ENCODE results near the gene SOAT2.
"Not testable (repeated sequence)": the region's sequence is repeated elsewhere in the genome, so short reads cannot be mapped to it uniquely, and the experiment has no call there.

Gene SOAT2

DNA sequence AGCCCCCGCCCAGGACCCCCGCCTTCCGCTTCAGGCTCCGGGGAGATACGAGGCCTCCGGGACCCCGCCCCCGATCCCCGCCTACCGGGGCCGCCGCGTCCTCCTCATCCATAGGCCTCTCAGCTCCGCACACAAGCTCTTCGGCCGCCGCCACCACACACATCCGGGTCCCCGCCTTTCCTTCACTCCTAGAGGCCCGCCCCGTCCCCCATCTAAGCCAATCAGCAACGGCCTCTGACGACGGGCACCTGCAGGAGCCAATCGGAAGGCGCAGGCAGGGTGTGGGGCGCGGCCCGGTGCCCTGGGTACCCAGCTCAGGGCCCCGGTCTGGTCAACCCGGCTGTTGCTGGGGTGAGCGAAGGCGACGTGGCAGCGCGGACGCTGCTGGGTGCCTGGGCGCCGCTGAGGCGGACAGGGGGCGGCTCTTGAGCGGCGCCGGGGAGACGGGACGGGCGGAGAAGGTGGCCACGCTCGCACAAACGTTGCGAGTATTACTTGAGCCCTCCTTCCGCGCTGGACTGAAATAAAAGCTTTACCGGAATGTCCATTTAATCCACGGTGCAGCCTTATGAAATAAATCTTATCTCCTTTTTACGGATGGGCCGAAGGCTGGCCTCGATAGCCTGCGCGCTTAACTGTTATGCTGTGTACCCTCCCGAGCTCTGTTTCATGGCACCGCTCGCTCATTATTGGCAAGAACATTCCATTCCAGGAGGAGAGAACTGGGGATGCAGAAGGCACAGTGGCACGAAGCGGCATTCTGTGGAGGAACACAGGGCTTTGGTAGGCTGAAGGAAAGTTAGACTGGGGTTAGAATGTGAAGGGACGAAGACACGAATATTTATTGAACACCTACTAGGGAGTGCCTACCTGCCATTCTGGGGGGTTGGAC lies 23.8 kb upstream of the SOAT2 start, which contains the start of gene SPRYD3:
Gene SPRYD3 (minus strand): TSS at position 165 of the 892 bp plus-strand sequence. CDS start 57 bp downstream, at position 108.
- peak; percentile 98 for DNase-seq (ENCODE audit: low read depth, low spot score)

DNA sequence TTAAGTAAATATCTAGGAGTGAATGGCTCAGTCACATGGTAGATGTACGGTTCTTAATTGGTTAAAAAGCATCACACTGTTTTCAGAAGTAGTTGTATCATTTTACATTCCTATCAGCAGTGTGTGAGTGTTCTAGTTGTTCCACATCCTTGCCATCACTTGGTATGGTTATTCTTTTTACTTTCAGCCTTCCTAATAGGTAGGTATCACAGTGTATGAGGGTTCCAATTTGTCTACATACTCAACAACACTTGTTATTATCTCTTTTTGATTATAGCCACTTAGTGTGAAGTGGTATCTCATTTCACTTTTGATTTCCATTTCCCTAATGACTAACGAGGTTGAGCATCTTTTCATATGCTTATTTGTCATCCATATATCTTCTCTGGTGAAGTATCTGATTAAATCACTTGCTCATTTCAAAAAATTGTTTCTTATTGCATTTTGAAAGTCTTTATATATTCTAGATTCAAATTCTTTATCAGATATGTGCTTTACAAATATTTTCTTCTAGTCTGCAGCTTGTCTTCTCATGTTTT lies 20.6 kb upstream of the SOAT2 start:
- DNase-seq (ENCODE audit: low read depth, low spot score) = no peak

DNA sequence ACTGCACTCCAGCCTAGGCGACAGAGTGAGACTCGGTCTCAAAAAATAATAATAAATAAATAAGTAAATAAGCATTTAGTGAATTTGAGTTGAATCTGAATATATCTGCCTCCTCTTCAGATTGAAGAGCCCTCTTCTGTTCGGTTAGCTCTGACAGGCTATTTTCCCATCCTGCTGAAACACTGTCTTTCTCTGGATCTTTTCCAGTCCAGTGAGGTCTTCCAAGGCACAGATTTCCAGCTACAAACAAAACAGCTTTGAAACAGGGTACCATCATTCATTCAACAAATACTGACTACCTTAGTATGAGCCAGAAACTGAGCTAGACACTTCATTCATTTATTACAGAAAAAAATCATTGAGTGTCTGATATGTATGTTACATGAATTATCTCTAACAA lies 16.9 kb upstream of the SOAT2 start:
- DNase-seq (ENCODE audit: low read depth, low spot score) = no peak

DNA sequence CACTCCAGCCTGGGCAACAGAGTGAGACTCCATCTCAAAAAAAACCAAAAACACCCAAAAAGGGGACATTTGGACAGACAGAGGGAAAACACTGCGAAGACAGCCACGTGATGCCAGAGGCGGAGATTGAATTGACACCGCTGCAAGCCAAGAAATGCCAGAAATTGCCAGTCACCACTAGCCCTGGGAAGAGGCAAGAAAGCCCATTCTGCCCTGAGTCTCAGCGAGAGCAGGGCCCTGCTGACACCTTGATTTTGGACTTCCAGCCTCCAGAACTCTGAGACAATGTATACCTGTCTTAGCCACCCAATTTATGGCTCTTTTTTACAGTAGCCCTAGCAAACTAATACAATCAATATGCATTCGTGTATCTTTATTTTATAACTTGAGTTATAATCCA lies 13.2 kb upstream of the SOAT2 start:
- DNase-seq (ENCODE audit: low read depth, low spot score) = no peak

DNA sequence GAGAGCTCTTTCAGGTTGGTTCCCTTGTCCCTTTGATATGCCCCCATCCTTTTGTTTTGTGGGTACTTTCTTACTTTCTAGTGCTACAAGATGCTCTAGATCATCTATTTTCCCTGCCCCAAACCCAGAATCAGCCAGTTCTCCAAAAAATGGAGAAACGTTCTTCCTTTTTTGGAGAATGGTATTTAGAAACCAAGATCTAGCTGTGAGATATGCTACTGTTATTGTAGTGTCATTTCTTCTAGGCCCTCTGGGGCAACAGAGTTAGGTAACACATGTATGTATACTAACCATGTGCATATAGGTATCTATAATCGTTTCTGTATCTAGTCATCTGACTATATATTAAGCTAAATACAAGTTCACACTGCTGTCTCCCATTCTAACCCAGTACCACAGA lies 12.7 kb upstream of the SOAT2 start:
- no peak for DNase-seq (ENCODE audit: low read depth, low spot score)

DNA sequence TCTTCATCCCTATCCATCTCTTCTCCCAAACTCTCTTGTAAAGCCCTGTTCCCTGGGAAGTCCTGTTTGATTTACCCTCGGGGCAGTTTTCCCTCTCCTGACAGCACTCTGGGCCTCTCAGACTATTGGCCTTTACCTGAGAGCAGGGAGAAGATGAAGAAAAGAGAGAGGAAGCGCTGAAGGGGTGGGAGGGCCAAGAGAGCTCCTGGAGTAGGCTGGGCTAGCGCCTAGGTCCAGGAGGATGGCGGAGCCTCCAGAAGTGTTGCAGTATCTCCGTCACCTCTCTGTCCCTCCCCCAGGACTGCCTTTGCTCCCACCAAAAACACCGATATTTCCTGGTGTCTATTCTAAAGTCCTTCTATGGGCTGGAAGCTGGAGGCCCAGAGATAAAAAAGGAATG lies 11.5 kb upstream of the SOAT2 start:
- DNase-seq (ENCODE audit: low read depth, low spot score) = peak; percentile 40

DNA sequence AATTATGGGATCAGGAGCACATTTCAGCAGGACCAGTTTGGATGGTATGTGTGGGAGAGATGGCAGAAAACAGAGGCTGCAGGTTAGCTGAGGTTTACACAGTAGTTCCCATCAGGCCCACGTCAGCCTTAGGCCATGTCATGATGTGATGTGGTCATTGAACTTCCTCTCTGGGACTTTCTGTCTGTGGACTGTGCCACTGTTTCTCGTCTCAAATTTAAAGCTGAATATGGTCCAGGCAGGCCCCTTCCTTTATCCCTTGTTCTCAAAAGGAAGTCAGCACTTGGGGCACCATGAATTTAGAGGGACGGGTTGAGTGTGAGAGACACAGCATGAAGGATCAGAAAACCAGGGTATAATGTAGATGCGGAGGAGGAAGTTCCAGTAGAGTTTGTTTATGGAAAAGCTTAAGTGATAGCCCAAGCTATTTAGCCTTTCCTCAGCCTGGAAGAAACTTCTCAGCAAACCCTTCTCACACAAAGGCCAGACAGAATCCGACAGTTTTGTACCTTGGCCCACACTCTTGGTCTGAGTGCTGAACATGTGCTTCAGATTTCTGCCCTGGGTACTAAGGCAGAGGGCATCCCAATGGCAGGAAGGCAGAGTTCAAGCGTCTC lies 9.4 kb upstream of the SOAT2 start:
- DNase-seq (ENCODE audit: low read depth, low spot score) = no peak

DNA sequence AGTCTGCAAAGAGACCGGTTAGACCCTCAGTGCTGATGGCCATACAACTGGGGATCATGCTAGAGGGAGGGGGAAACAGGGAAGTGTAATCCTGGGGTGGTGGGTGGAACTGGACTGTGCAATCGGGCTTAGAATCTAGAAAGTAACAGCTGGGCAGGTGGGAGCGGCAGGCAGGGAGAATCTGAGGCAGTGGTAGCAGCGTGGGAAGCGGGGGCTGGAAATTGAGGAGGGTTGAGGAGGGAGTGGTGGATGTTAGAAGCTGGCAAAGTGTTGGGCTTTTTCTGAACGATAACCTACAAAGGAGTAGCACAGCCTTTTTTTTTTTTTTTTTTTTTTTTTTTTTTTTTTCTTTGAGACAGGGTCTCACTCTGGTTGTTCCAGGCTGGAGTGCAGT lies 8.9 kb upstream of the SOAT2 start:
- no peak for DNase-seq (ENCODE audit: low read depth, low spot score)

DNA sequence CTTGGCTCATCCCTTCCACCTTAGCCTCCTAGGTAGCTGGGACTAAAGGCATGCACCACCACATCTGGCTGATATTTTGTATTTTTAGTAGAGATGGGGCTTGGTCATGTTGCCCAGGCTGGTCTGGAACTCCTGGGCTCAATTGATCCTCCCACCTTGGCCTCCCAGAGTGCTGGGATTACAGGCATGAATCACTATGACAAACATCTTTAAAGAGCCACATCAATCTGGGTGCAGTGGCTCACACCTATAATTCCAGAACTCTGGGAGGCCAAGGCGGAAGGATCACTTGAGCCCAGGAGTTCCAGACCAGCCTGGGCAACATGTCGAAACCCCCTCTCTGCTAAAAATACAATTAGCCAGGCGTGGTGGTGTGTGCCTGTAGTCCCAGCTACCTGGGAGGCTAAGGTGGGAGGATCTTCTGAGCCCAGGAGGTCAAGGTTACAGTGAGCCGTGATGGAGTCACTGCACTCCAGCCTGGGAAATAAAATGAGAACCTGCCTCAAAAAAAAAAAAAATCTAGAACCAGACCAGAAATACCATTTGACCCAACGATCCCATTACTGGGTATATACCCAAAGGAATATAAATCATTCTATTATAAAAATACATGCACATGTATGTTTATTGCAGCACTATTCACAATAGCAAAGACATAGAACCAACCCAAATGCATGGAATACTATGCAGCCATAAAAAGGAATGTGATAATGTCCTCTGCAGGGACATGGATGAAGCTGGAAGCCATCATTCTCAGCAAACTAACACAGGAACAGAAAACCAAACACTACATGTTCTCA lies 8.3 kb upstream of the SOAT2 start:
- not testable (repeated sequence) for DNase-seq (ENCODE audit: low read depth, low spot score)

DNA sequence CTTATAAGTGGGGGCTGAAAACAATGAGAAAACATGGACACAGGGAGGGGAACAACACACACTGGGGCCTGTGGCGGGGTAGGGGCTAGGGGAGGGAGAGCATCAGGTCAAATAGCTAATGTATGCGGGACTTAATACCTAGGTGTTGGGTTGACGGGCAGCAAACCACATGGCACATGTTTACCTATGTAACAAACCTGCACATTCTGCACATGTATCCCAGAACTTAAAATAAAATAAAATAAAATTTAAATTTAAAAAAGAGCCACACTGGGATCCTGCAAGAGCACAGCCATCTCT lies 7.7 kb upstream of the SOAT2 start:
- not testable (repeated sequence) for DNase-seq (ENCODE audit: low read depth, low spot score)

DNA sequence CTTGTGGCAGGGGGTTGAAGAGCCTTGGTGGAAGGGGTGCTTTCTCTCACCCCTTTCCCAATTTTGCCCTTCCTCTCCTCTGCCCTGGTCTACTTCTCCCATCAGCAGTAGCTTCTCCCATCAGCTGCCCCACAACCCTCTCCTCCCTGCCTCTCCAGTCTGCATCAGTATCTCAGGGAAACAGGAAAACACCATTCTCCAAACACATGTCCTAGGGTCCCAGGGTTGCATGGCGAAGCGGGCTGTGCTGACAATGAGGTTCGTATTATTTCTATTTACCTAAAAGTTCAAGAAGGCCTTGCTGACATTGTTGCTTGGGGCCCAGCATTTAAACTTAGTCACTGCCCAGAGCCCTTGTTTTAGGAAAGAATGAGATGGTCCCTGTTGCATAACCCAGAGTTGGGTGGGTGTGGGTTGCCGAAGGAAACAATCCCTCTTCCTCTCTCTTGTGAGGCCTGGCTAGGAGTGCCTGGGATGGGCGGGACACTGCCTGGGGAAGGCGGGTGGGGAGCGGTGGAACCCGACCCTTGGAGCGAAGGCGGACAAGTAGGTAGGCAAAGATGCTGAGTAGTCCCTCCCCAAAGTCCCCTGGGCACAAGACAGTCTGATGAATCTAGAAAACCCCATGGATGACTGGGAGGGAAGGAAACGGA lies 7.1 kb upstream of the SOAT2 start:
- DNase-seq (ENCODE audit: low read depth, low spot score) = peak; percentile 55

DNA sequence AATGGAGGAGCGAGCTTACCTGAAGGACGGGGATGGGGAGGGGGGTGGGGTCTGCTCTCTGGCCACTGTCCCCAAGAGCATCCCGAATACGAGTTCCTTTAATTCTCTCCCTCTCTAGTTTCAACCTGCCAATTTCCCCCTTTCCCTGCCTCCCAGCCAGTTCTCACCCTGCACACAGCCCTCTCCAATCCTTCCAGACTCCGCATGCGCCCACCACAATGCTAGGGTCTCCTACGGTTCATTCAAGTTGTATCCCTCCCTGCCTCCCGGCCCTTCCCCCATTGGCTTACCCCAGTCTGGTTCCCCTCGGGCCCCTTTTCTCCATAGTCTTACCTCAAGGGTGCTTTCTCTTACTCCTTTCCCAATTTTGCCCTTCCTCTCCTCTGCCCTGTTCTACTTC lies 6.5 kb upstream of the SOAT2 start:
- no peak for DNase-seq (ENCODE audit: low read depth, low spot score)

DNA sequence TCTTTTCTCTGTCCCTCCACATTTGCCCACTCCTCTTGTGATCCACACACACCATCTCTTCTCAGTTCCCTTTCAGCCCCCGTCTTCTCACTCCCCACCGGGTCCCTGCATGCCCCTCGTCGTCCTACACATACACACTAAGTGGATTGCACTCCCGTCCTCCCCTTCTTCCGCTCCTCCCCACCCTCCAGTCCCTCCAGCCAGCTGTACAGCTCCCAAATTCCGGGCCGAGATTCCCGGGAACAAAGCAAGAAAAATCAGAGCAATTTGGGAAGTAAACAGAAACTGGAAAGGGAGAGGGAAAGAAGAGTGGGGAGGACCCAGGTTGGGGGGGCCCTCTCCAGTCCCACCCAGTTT lies 6.1 kb upstream of the SOAT2 start:
- DNase-seq (ENCODE audit: low read depth, low spot score) = no peak

DNA sequence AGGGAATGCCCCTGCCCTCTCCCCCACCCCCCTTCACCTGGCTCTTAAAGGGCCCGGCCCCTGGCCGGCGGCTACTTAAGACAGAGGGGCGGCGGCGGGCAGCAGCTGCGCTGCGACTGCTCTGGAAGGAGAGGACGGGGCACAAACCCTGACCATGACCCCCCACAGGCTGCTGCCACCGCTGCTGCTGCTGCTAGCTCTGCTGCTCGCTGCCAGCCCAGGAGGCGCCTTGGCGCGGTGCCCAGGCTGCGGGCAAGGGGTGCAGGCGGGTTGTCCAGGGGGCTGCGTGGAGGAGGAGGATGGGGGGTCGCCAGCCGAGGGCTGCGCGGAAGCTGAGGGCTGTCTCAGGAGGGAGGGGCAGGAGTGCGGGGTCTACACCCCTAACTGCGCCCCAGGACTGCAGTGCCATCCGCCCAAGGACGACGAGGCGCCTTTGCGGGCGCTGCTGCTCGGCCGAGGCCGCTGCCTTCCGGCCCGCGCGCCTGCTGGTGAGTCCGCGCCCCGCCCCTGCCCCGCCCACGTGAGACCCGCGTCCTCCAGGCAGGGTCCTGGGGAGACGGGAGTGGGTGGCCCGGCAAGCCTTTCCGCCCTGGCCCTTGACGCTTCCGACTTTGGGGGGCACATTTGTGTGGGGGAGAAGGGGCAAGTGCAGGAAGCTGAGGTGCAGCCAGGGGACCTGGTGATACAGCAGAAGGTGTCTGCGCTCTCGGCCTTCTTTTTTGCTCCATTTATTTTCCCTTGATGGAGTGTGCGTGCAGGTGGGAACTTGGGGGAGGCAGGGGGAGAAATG lies 5.5 kb upstream of the SOAT2 start, which contains the start of gene IGFBP6:
Gene IGFBP6 (plus strand): TSS at position 104 of the 790 bp plus-strand sequence. CDS start 51 bp downstream, at position 155.
- peak; percentile 36 for DNase-seq (ENCODE audit: low read depth, low spot score)

DNA sequence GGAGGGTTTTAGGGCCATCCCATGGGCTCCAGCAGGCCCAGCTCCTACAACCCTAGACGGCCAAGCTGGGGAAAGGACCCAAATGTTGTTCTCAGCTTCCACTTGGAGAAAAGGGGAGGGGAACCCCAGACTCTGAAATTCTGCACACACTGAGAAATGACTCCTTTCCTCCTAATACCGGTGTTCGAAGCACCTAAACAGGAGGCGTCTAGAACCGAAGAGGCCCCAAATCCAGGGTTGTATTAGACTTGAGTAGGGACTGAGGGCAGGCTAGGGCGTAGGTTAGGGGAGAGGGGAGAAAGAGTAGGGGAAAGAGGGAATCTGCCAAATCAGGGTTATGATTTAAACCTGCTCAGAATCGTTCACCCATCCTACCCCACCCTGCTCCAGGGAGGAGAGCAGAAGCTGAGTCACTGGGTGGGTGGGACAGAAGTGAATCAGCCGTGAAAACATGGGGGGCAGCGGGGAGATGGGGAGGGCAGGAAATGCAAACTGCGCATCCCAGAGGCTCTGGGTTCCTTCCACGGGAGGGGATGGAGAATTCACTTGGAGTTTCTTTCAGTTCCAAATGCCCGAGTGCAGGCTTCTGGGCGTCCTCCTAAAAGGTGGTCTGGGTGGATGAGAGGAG lies 4.8 kb upstream of the SOAT2 start:
- DNase-seq (ENCODE audit: low read depth, low spot score) = no peak

DNA sequence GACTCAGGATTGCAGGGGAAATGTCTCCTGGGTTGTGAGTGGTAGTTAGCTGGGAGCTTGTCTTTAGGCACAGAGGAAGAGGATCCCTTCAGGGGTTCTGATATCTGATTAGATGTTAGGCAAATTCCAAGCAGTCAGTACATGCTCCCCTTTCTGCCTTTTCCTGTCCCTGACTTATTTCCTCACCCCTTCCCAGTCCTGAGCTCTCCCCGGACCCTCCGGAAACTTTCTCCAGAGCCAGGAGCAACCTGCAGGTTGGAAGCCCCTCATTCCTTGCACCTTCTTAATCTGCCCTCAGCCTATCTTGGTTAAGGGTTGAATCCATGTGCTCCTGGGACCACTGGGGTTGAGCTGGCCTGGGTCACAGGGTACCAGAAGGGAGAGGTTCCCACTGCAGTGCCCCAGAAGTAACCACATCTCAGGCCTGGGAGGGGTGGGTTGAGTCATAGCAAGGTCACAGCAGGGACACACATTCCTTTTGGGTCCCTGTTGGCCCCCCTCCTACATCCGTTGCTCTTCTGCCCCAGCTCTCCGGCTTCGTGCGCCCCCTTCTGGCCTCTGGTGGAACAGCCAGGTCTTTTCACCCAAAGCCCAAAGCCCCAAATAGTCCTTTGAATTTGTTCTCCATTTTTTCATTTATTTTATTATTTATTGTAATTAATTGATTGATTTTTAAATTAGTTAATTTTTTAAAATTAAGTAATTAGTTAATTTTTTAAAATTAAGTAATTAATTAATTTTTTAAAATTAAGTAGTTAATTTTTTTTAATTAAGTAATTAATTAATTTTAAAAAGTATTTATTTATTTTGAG lies 4.0 kb upstream of the SOAT2 start:
- peak; percentile 94 for DNase-seq (ENCODE audit: low read depth, low spot score)

DNA sequence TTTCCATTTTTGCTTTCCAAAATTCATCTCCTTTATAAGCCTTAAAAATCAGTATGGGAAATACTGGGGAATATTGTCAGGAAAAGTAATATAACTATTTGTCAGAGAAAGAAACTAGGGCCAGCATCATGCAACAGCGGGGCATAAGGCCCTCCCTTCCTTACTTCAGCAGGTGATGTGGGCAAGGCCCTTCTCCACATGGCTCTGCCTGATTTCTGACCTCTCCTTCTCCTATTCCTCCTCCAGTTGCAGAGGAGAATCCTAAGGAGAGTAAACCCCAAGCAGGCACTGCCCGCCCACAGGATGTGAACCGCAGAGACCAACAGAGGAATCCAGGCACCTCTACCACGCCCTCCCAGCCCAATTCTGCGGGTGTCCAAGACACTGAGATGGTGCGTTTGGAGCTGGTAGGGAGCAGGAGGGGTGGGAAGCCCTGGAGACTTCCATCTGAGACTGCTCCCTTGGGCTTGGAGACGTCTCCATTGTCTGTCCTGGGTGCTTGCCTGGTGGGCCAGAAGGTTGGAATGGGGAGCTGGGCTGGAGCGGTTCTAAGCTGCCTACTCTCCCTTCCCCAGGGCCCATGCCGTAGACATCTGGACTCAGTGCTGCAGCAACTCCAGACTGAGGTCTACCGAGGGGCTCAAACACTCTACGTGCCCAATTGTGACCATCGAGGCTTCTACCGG lies 2.7 kb upstream of the SOAT2 start:
- DNase-seq (ENCODE audit: low read depth, low spot score) = no peak

DNA sequence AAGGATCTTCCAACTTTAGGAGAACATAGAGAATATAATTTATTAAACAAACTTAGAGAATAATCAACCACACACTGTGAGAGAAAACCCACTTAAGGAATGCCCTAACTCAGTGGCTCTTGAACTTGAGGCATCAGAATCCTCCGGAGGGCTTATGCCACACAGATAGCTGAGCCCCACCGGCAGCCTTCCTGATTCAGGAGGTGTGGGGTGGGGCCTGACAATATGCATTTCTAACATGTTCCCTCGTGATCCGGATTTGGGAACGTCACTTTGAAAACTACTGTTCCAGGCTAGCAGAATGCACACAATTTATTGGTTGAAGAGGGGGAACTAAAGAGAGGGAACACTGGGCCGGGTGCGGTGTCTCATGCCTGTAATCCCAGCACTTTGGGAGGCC lies 2.0 kb upstream of the SOAT2 start:
- DNase-seq (ENCODE audit: low read depth, low spot score) = no peak
